HL-60 (cell line): ENCODE measurements around the gene GNB4.

Experiments
- CTCF ChIP-seq: IDR thresholded peaks from one replicate; pipeline ENCODE4 v1.5.1; 2011; ENCODE audit warnings: low read length, control low read depth, inconsistent platforms; ENCODE audit not compliant: insufficient read depth
- GABPA ChIP-seq: IDR thresholded peaks from 2 replicates; pipeline ENCODE4 v1.6.1; 2012; ENCODE audit warnings: low read depth
- POLR2AphosphoS5 ChIP-seq: IDR thresholded peaks from 2 replicates; pipeline ENCODE4 v1.6.1; 2012; ENCODE audit warnings: low read depth

- TF ChIP-seq CTCF (no peak), POLR2AphosphoS5 (no peak), GABPA (no peak)
Observed at GRCh38 chr3:179438841-179439240, 12.4 kb downstream of the GNB4 start.
